ENCODE measurements around the gene EEF1G. TPM values are rescaled to one million over a fixed set of nuclear protein-coding genes. Genes with fewer than 3 reads are reported as not detected.

The EEF1G gene
- total and polyA plus RNA-seq, 2 donors (not counting 1 experiment from before 2014, with no cell fraction given): 1,582 to 1,867 TPM

GRCh38 chr11:62591448-62592145, 17.9 kb upstream of the EEF1G start, which contains the start of gene TUT1:
Gene TUT1, minus strand, starts transcription at chr11:62591523. Its CDS starts 38 bp downstream, at chr11:62591485.
- TF ChIP-seq EZH2 (IDR thresholded peaks at IDR 0.05; ENCODE audit: borderline replicate concordance, insufficient read depth, low read depth, low read length, poor library complexity, severe bottlenecking) (no peak), CTCF (IDR thresholded peaks at IDR 0.05) (no peak)
- Histone ChIP-seq H3K4me2 (replicated peaks; ENCODE audit: low read depth, low read length, poor library complexity, severe bottlenecking) (peak within 1 kb of the TSS; percentile 86), H3K9me3 (ENCODE audit: control extremely low read depth in 1 of 3, control insufficient read depth in 2 of 3, insufficient read depth in 1 of 3, low read length in 2 of 3) (no peaks in the 10 kb centered on the region), H3K36me3 (replicated peaks in 1 of 2; ENCODE audit: control extremely low read depth in 1 of 2, control insufficient read depth in 1 of 2, extremely low read depth in 1 of 2, insufficient read depth in 2 of 2, low read length in 1 of 2) (peaks cover 0 to 45% of the 10 kb centered on the region in 2 experiments), H2AFZ (ENCODE audit: insufficient read depth, low read depth, low read length, poor library complexity, severe bottlenecking) (peak within 1 kb of the TSS; percentile 78), H3K4me3 (ENCODE audit: control extremely low read depth in 1 of 5, extremely low read depth in 1 of 5, insufficient read depth in 1 of 5, low read depth in 2 of 5, low read length in 4 of 5) (peak within 1 kb of the TSS; percentile 85 to 97 (median 93)), H3K27me3 (replicated peaks in 1 of 4; ENCODE audit: control extremely low read depth in 1 of 4, control insufficient read depth in 3 of 4, insufficient read depth in 4 of 4, low read length in 3 of 4) (no peaks in the 10 kb centered on the region), H3K9ac (ENCODE audit: low read length) (peak within 1 kb of the TSS; percentile 79), H3K4me1 (ENCODE audit: control insufficient read depth in 2 of 2, insufficient read depth in 2 of 2, low read length in 2 of 2) (peaks cover 23 to 34% of the 10 kb centered on the region in 2 donors), H3K27ac (ENCODE audit: low read length in 2 of 2) (peak within 1 kb of the TSS; percentile 90), H3K79me2 (ENCODE audit: control insufficient read depth, insufficient read depth, low read length) (peaks cover 41% of the 10 kb centered on the region), H4K20me1 (ENCODE audit: control insufficient read depth, insufficient read depth, low read length, poor library complexity, severe bottlenecking) (no peaks in the 10 kb centered on the region)
- peak within 1 kb of the TSS; percentile 96 for H3K27ac Mint-ChIP-seq
- no peaks in the 10 kb centered on the region for H3K9me3 Mint-ChIP-seq (ENCODE audit: insufficient read depth)
- intact Hi-C loops (cut with micrococcal nuclease): loop anchor here (1.0 to 5.0 kb wide), 14 partner anchors 8 to 291 kb away; partner anchors contain the start of genes BSCL2, C11orf98, CSKMT and EML3
- ChIA-PET POLR2A (interaction anchor here (0.5 to 3.2 kb wide), 41 partner anchors 8 to 1037 kb away, joined by 3 to 63 read pairs (median 7); partner anchors contain the start of genes AHNAK, B3GAT3, BSCL2 and C11orf98), CTCF (interaction anchor here (0.6 to 5.1 kb wide), 41 partner anchors 10 to 289 kb away, joined by 3 to 47 read pairs (median 5); partner anchors contain the start of genes AHNAK, B3GAT3, C11orf98 and CSKMT)
- peak within 1 kb of the TSS; percentile 91 for H3K4me3 Mint-ChIP-seq
- under 1% methylated on average over 58 of the region's 58 CpGs for WGBS (ENCODE audit: insufficient coverage)
- peaks cover 43% of the 10 kb centered on the region for H3K4me1 Mint-ChIP-seq
- DNase-seq: peak; percentile 99
- ATAC-seq (ENCODE audit: low read depth): peak; percentile 89
- no peaks in the 10 kb centered on the region for H3K27me3 Mint-ChIP-seq

Data from B cell (primary cell).